ENCODE results near the gene C11orf65.

C11orf65 gene

DNA sequence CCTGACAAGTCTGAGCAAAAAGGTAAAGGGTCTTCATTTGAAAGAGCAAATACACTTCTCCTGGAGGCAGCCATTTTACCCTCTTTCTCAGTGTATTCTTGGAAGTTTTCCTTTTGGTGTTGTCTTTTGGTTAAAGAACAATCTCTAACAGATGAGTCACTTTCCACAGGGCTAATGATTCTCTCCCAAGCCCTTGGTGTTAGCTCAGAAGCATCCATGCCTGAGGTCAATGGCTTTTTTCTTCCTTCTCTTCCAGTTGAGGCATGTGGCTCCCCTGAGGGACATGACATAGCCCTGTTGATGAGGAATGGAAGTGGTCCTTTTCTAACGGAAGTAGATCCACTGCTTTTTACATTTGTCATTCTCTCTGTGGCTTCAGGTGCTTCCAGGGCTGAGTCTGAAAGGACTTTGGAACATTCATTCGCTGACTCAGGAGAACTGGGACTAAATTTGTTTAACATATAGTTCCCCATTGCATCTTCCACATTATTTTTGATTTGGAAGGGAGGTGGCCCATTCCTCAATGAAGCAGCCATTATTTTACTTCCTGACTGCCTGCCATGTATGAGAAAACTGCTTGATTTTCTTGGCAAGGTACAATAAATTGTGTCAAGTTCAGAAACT lies 44.6 kb upstream of the C11orf65 start:
- Histone ChIP-seq H3K4me1 (ENCODE audit: insufficient read depth, low read length) (no peaks in the 10 kb centered on the region), H4K20me1 (ENCODE audit: insufficient read depth, low read length) (no peaks in the 10 kb centered on the region), H3K79me2 (ENCODE audit: insufficient read depth, low read length) (no peaks in the 10 kb centered on the region), H3K27me3 (ENCODE audit: insufficient read depth, low read length, poor library complexity) (no peaks in the 10 kb centered on the region), H3K9me3 (ENCODE audit: insufficient read depth, low read length, severe bottlenecking) (no peaks in the 10 kb centered on the region), H3K36me3 (ENCODE audit: insufficient read depth, low read length) (no peaks in the 10 kb centered on the region), H3K9ac (ENCODE audit: low read depth, low read length) (no peak overlapping the region), H2AFZ (ENCODE audit: low read depth, low read length) (no peak overlapping the region), H3K27ac (ENCODE audit: low read length) (no peak overlapping the region), H3K4me2 (ENCODE audit: insufficient read depth, low read length) (no peak overlapping the region), H3K4me3 (ENCODE audit: low read depth in 1 of 2, low read length in 2 of 2) (no peak overlapping the region)
- DNase-seq (no peak), ATAC-seq (ENCODE audit: insufficient read depth, low read depth) (no peak)
- no peak for TF ChIP-seq EZH2 (IDR thresholded peaks at IDR 0.05; ENCODE audit: borderline replicate concordance, low read depth, low read length, severe bottlenecking)
- TF ChIP-seq, protein P1, sequence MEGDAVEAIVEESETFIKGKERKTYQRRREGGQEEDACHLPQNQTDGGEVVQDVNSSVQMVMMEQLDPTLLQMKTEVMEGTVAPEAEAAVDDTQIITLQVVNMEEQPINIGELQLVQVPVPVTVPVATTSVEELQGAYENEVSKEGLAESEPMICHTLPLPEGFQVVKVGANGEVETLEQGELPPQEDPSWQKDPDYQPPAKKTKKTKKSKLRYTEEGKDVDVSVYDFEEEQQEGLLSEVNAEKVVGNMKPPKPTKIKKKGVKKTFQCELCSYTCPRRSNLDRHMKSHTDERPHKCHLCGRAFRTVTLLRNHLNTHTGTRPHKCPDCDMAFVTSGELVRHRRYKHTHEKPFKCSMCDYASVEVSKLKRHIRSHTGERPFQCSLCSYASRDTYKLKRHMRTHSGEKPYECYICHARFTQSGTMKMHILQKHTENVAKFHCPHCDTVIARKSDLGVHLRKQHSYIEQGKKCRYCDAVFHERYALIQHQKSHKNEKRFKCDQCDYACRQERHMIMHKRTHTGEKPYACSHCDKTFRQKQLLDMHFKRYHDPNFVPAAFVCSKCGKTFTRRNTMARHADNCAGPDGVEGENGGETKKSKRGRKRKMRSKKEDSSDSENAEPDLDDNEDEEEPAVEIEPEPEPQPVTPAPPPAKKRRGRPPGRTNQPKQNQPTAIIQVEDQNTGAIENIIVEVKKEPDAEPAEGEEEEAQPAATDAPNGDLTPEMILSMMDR (IDR thresholded peaks at IDR 0.05; ENCODE audit: borderline replicate concordance, extremely low read depth, low read length, poor library complexity, severe bottlenecking) = no peak

DNA sequence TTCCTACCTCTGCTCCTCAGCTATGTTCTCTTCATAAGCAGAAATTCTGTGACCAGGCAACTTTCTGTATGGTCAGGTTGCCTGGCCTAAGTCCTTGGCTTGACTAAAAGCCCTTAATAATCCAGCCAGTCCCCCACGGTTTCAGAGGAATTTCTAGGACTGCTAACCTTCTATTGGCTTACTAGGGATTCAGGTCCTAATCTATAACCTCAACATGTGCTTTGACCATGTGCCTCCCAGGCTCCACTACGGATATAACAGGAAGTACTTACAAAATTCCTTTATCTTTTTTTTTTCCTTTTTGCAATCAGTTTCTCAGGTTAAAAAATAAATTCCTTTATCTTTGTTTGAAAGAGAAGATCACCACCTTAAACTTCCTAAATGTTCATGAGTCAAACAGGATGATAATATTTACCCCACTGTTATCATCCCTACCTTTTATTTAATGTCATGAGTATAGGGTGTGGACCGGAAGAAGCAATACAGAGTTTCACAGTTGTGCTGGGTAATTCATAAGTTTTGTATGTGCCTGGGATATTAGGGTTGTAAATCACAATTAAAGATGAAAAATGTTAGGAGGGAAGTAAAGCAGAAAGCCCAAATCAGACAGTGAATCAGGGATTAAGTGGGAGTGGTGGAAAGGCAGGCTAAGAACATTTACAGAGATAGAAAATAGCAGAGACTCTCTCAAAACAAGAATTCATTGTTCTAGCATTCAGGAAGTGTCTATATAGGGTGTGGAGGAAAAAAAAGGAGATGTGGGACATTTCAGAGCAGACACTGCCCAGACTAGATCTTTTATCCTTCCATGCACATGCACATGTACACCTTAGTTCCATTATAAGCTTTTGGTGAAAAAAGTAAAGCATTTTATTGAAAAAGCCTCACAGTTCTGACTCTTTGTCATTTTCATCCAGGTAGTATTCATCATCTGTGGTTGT lies 41.6 kb upstream of the C11orf65 start:
- no peak overlapping the region for H2AFZ ChIP-seq (ENCODE audit: low read depth, low read length)
- H3K4me3 ChIP-seq (ENCODE audit: low read depth in 1 of 2, low read length in 2 of 2) = no peak overlapping the region
- TF ChIP-seq EZH2 (IDR thresholded peaks at IDR 0.05; ENCODE audit: borderline replicate concordance, low read depth, low read length, severe bottlenecking) = no peak
- TF ChIP-seq, protein P1 (IDR thresholded peaks at IDR 0.05; ENCODE audit: borderline replicate concordance, extremely low read depth, low read length, poor library complexity, severe bottlenecking) = no peak
- no peak overlapping the region for H3K9ac ChIP-seq (ENCODE audit: low read depth, low read length)
- H3K4me1 ChIP-seq (ENCODE audit: insufficient read depth, low read length) = no peaks in the 10 kb centered on the region
- no peaks in the 10 kb centered on the region for H4K20me1 ChIP-seq (ENCODE audit: insufficient read depth, low read length)
- no peaks in the 10 kb centered on the region for H3K79me2 ChIP-seq (ENCODE audit: insufficient read depth, low read length)
- no peak for DNase-seq
- H3K9me3 ChIP-seq (ENCODE audit: insufficient read depth, low read length, severe bottlenecking) = no peaks in the 10 kb centered on the region
- no peak overlapping the region for H3K27ac ChIP-seq (ENCODE audit: low read length)
- H3K27me3 ChIP-seq (ENCODE audit: insufficient read depth, low read length, poor library complexity) = no peaks in the 10 kb centered on the region
- no peak for ATAC-seq (ENCODE audit: insufficient read depth, low read depth)
- H3K36me3 ChIP-seq (ENCODE audit: insufficient read depth, low read length) = no peaks in the 10 kb centered on the region
- no peak overlapping the region for H3K4me2 ChIP-seq (ENCODE audit: insufficient read depth, low read length)

DNA sequence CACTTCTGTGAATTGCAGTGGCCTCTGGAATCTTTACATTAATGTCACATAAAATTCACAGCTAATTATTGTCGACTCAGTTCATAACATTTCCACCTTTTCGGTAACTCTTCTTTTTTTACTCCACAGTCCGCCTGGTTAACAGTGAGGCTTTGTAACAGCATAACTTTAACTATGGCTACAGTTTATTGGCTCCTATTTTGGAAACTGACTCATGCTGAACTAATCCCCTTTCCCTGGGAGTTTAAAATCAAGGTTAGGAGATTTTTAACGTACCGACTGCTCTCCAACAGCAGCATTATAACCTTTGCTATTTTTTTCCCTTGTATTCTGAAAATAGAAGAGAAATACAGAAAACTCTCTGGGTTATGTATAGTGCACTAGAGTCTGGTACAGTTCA lies 34.1 kb upstream of the C11orf65 start:
- Histone ChIP-seq H2AFZ (ENCODE audit: low read depth, low read length) (no peak overlapping the region), H3K4me2 (ENCODE audit: insufficient read depth, low read length) (no peak overlapping the region), H3K4me1 (ENCODE audit: insufficient read depth, low read length) (peaks cover 24% of the 10 kb centered on the region), H3K27me3 (ENCODE audit: insufficient read depth, low read length, poor library complexity) (no peaks in the 10 kb centered on the region), H3K4me3 (ENCODE audit: low read depth in 1 of 2, low read length in 2 of 2) (no peak overlapping the region), H3K9me3 (ENCODE audit: insufficient read depth, low read length, severe bottlenecking) (no peaks in the 10 kb centered on the region), H4K20me1 (ENCODE audit: insufficient read depth, low read length) (no peaks in the 10 kb centered on the region), H3K36me3 (ENCODE audit: insufficient read depth, low read length) (0 out of 2 replicates have a peak, but pooled peaks cover 3% of the 10 kb centered on the region), H3K79me2 (ENCODE audit: insufficient read depth, low read length) (peaks cover 29% of the 10 kb centered on the region), H3K9ac (ENCODE audit: low read depth, low read length) (no peak overlapping the region), H3K27ac (ENCODE audit: low read length) (no peak overlapping the region)
- TF ChIP-seq, protein P1 (IDR thresholded peaks at IDR 0.05; ENCODE audit: borderline replicate concordance, extremely low read depth, low read length, poor library complexity, severe bottlenecking) = no peak
- no peak for TF ChIP-seq EZH2 (IDR thresholded peaks at IDR 0.05; ENCODE audit: borderline replicate concordance, low read depth, low read length, severe bottlenecking)
- ATAC-seq (ENCODE audit: insufficient read depth, low read depth) = no peak
- DNase-seq = no peak

Measured in DND-41 (cell line).